Measurements from ENCODE around the gene MFSD6. TPM values are rescaled to one million over a fixed set of nuclear protein-coding genes. Genes with fewer than 3 reads are reported as not detected.
A peak's percentile ranks its signal among the peaks of the same experiment; 100 is the strongest.
"Not testable (repeated sequence)": the region's sequence is repeated elsewhere in the genome, so short reads cannot be mapped to it uniquely, and the experiment has no call there.

The MFSD6 gene
- total RNA-seq: 77.1 TPM

GRCh38 chr2:190407662-190408537 is at the start of gene MFSD6:
TSS of gene MFSD6 (plus strand) at chr2:190408355. CDS start at chr2:190436030, 27,675 bp downstream.
- Histone ChIP-seq H3K27me3 (ENCODE audit: insufficient read depth, low read length) (peaks cover 5% of the 10 kb centered on the region), H3K4me3 (ENCODE audit: low read length) (peak within 1 kb of the TSS; percentile 65), H3K4me1 (ENCODE audit: insufficient read depth, low read length) (peaks cover 38% of the 10 kb centered on the region), H3K9me3 (ENCODE audit: low read depth, low read length) (no peaks in the 10 kb centered on the region)

GRCh38 chr2:190358655-190359448 is 49.3 kb upstream of the MFSD6 start:
- H3K27me3 ChIP-seq (ENCODE audit: insufficient read depth, low read length); H3K9me3 ChIP-seq (ENCODE audit: low read depth, low read length); H3K4me3 ChIP-seq (ENCODE audit: low read length); H3K4me1 ChIP-seq (ENCODE audit: insufficient read depth, low read length): not testable (repeated sequence)

GRCh38 chr2:190360561-190360960 is 47.6 kb upstream of the MFSD6 start:
- no peaks in the 10 kb centered on the region for H3K9me3 ChIP-seq (ENCODE audit: low read depth, low read length)
- no peaks in the 10 kb centered on the region for H3K4me1 ChIP-seq (ENCODE audit: insufficient read depth, low read length)
- H3K27me3 ChIP-seq (ENCODE audit: insufficient read depth, low read length): no peaks in the 10 kb centered on the region
- H3K4me3 ChIP-seq (ENCODE audit: low read length): no peak overlapping the region

GRCh38 chr2:190360965-190361364 is 47.2 kb upstream of the MFSD6 start:
- Histone ChIP-seq H3K9me3 (ENCODE audit: low read depth, low read length) (no peaks in the 10 kb centered on the region), H3K4me1 (ENCODE audit: insufficient read depth, low read length) (no peaks in the 10 kb centered on the region), H3K4me3 (ENCODE audit: low read length) (no peak overlapping the region), H3K27me3 (ENCODE audit: insufficient read depth, low read length) (no peaks in the 10 kb centered on the region)

- Histone ChIP-seq H3K9me3 (ENCODE audit: low read depth, low read length) (no peaks in the 10 kb centered on the region), H3K27me3 (ENCODE audit: insufficient read depth, low read length) (no peaks in the 10 kb centered on the region), H3K4me3 (ENCODE audit: low read length) (no peak overlapping the region), H3K4me1 (ENCODE audit: insufficient read depth, low read length) (no peaks in the 10 kb centered on the region)
Observed at GRCh38 chr2:190361572-190361971, 46.6 kb upstream of the MFSD6 start.

- no peaks in the 10 kb centered on the region for H3K27me3 ChIP-seq (ENCODE audit: insufficient read depth, low read length)
- H3K9me3 ChIP-seq (ENCODE audit: low read depth, low read length): no peaks in the 10 kb centered on the region
- H3K4me1 ChIP-seq (ENCODE audit: insufficient read depth, low read length): no peaks in the 10 kb centered on the region
- H3K4me3 ChIP-seq (ENCODE audit: low read length): no peak overlapping the region
Observed at GRCh38 chr2:190362894-190363293, 45.3 kb upstream of the MFSD6 start.

- Histone ChIP-seq H3K4me1 (ENCODE audit: insufficient read depth, low read length) (no peaks in the 10 kb centered on the region), H3K4me3 (ENCODE audit: low read length) (no peak overlapping the region), H3K27me3 (ENCODE audit: insufficient read depth, low read length) (no peaks in the 10 kb centered on the region), H3K9me3 (ENCODE audit: low read depth, low read length) (no peaks in the 10 kb centered on the region)
Observed at GRCh38 chr2:190365499-190366204, 42.5 kb upstream of the MFSD6 start.

GRCh38 chr2:190366248-190366753 is 41.9 kb upstream of the MFSD6 start:
- Histone ChIP-seq H3K27me3 (ENCODE audit: insufficient read depth, low read length) (no peaks in the 10 kb centered on the region), H3K4me1 (ENCODE audit: insufficient read depth, low read length) (no peaks in the 10 kb centered on the region), H3K9me3 (ENCODE audit: low read depth, low read length) (no peaks in the 10 kb centered on the region), H3K4me3 (ENCODE audit: low read length) (no peak overlapping the region)

GRCh38 chr2:190367091-190367490 is 41.1 kb upstream of the MFSD6 start:
- Histone ChIP-seq H3K9me3 (ENCODE audit: low read depth, low read length) (no peaks in the 10 kb centered on the region), H3K27me3 (ENCODE audit: insufficient read depth, low read length) (no peaks in the 10 kb centered on the region), H3K4me3 (ENCODE audit: low read length) (no peak overlapping the region), H3K4me1 (ENCODE audit: insufficient read depth, low read length) (no peaks in the 10 kb centered on the region)

- H3K4me3 ChIP-seq (ENCODE audit: low read length): no peak overlapping the region
- no peaks in the 10 kb centered on the region for H3K27me3 ChIP-seq (ENCODE audit: insufficient read depth, low read length)
- no peaks in the 10 kb centered on the region for H3K4me1 ChIP-seq (ENCODE audit: insufficient read depth, low read length)
- H3K9me3 ChIP-seq (ENCODE audit: low read depth, low read length): no peaks in the 10 kb centered on the region
Observed at GRCh38 chr2:190369635-190370034, 38.5 kb upstream of the MFSD6 start.

GRCh38 chr2:190376083-190376482 is 32.1 kb upstream of the MFSD6 start:
- no peaks in the 10 kb centered on the region for H3K4me1 ChIP-seq (ENCODE audit: insufficient read depth, low read length)
- no peak overlapping the region for H3K4me3 ChIP-seq (ENCODE audit: low read length)
- no peaks in the 10 kb centered on the region for H3K9me3 ChIP-seq (ENCODE audit: low read depth, low read length)
- no peaks in the 10 kb centered on the region for H3K27me3 ChIP-seq (ENCODE audit: insufficient read depth, low read length)

- Histone ChIP-seq H3K4me3 (ENCODE audit: low read length) (no peak overlapping the region), H3K4me1 (ENCODE audit: insufficient read depth, low read length) (no peaks in the 10 kb centered on the region), H3K27me3 (ENCODE audit: insufficient read depth, low read length) (no peaks in the 10 kb centered on the region), H3K9me3 (ENCODE audit: low read depth, low read length) (no peaks in the 10 kb centered on the region)
Observed at GRCh38 chr2:190376591-190377245, 31.4 kb upstream of the MFSD6 start.

- H3K9me3 ChIP-seq (ENCODE audit: low read depth, low read length): no peaks in the 10 kb centered on the region
- H3K4me3 ChIP-seq (ENCODE audit: low read length): no peak overlapping the region
- no peaks in the 10 kb centered on the region for H3K27me3 ChIP-seq (ENCODE audit: insufficient read depth, low read length)
- H3K4me1 ChIP-seq (ENCODE audit: insufficient read depth, low read length): no peaks in the 10 kb centered on the region
Observed at GRCh38 chr2:190378880-190379237, 29.3 kb upstream of the MFSD6 start.

- no peaks in the 10 kb centered on the region for H3K27me3 ChIP-seq (ENCODE audit: insufficient read depth, low read length)
- H3K9me3 ChIP-seq (ENCODE audit: low read depth, low read length): no peaks in the 10 kb centered on the region
- no peaks in the 10 kb centered on the region for H3K4me1 ChIP-seq (ENCODE audit: insufficient read depth, low read length)
- no peak overlapping the region for H3K4me3 ChIP-seq (ENCODE audit: low read length)
Observed at GRCh38 chr2:190379249-190379964, 28.7 kb upstream of the MFSD6 start.

Data from mononuclear cell (primary cell).